Stimulated activated CD4-positive, alpha-beta T cell treated with anti-CD3 and anti-CD28 coated beads, Interleukin-15, amount 100 ng/mL, for 24 hours (primary cell): ENCODE measurements around the gene CCDC57.

Experiments
- DNase-seq: peaks from one replicate; pipeline ENCODE4 v3.0.0-alpha.2; 2020

Gene CCDC57

GRCh38 chr17:82245134-82246039, 32.7 kb upstream of the CCDC57 start:
- DNase-seq, result no peak

GRCh38 chr17:82244413-82245133, 31.9 kb upstream of the CCDC57 start:
- no peak for DNase-seq

- DNase-seq, result no peak
These were observed 31.2 kb upstream of the CCDC57 start for GRCh38 chr17:82243648-82244412.

- no peak for DNase-seq
These were observed 30.5 kb upstream of the CCDC57 start for GRCh38 chr17:82242977-82243647.

- DNase-seq, result no peak
These were observed 30.0 kb upstream of the CCDC57 start for GRCh38 chr17:82242698-82242976.

- DNase-seq, result no peak
These were observed 29.5 kb upstream of the CCDC57 start for GRCh38 chr17:82241926-82242697.

- peak; percentile 72 for DNase-seq
These were observed 28.7 kb upstream of the CCDC57 start for GRCh38 chr17:82241183-82241925.

GRCh38 chr17:82240506-82241182, 28.0 kb upstream of the CCDC57 start:
- DNase-seq, result no peak

- DNase-seq, result no peak
These were observed 27.4 kb upstream of the CCDC57 start for GRCh38 chr17:82239926-82240505.

GRCh38 chr17:82239401-82239925, 26.8 kb upstream of the CCDC57 start:
- DNase-seq, result no peak

- peak; percentile 88 for DNase-seq
These were observed 26.0 kb upstream of the CCDC57 start for GRCh38 chr17:82238472-82239201.

GRCh38 chr17:82237746-82238471, 25.3 kb upstream of the CCDC57 start:
- no peak for DNase-seq

- no peak for DNase-seq
These were observed 24.6 kb upstream of the CCDC57 start for GRCh38 chr17:82237083-82237745.

GRCh38 chr17:82236142-82236971, 23.7 kb upstream of the CCDC57 start:
- peak; percentile 77 for DNase-seq

- no peak for DNase-seq
These were observed 23.1 kb upstream of the CCDC57 start for GRCh38 chr17:82235775-82236141.

- DNase-seq, result no peak
These were observed 22.6 kb upstream of the CCDC57 start for GRCh38 chr17:82235056-82235774.
